GM21515 (cell line): ENCODE results near the gene TRAF1.

Experiments
- ATAC-seq: cut with Tn5 transposase; IDR thresholded peaks from one replicate; pipeline ENCODE4 v1.9.1; 2021; ENCODE audit not compliant: unreplicated experiment

Gene TRAF1

GRCh38 chr9:120941046-120941770 lies 14.6 kb upstream of the TRAF1 start:
- no peak for ATAC-seq

GRCh38 chr9:120940573-120940972 lies 14.0 kb upstream of the TRAF1 start:
- ATAC-seq, result no peak

GRCh38 chr9:120938851-120939250 lies 12.3 kb upstream of the TRAF1 start:
- ATAC-seq, result no peak

- ATAC-seq, result no peak
Measured at GRCh38 chr9:120937596-120937995, 11.0 kb upstream of the TRAF1 start.

GRCh38 chr9:120937127-120937526 lies 10.5 kb upstream of the TRAF1 start:
- ATAC-seq, result no peak

GRCh38 chr9:120936764-120937122 lies 10.1 kb upstream of the TRAF1 start:
- ATAC-seq, result no peak

GRCh38 chr9:120936011-120936763 lies 9.6 kb upstream of the TRAF1 start:
- ATAC-seq, result peak; percentile 41

GRCh38 chr9:120935383-120935857 lies 8.8 kb upstream of the TRAF1 start:
- no peak for ATAC-seq

GRCh38 chr9:120934281-120934680 lies 7.7 kb upstream of the TRAF1 start:
- no peak for ATAC-seq

- no peak for ATAC-seq
Measured at GRCh38 chr9:120933310-120934055, 6.9 kb upstream of the TRAF1 start.

- no peak for ATAC-seq
Measured at GRCh38 chr9:120932086-120932823, 5.7 kb upstream of the TRAF1 start.

- ATAC-seq, result peak; percentile 41
Measured at GRCh38 chr9:120931231-120932085, 4.9 kb upstream of the TRAF1 start.

- ATAC-seq, result no peak
Measured at GRCh38 chr9:120929229-120929791, 2.7 kb upstream of the TRAF1 start.

GRCh38 chr9:120928483-120929228 lies 2.1 kb upstream of the TRAF1 start:
- ATAC-seq, result peak; percentile 29

GRCh38 chr9:120928015-120928482 lies 1.5 kb upstream of the TRAF1 start:
- ATAC-seq, result no peak

- ATAC-seq, result no peak
Measured at GRCh38 chr9:120927269-120928014, 846 bp upstream of the TRAF1 start.

- peak; percentile 33 for ATAC-seq
Measured at GRCh38 chr9:120925535-120926396, 830 bp downstream of the TRAF1 start.
